ENCODE measurements around the gene PLA2G4D.

DNA sequence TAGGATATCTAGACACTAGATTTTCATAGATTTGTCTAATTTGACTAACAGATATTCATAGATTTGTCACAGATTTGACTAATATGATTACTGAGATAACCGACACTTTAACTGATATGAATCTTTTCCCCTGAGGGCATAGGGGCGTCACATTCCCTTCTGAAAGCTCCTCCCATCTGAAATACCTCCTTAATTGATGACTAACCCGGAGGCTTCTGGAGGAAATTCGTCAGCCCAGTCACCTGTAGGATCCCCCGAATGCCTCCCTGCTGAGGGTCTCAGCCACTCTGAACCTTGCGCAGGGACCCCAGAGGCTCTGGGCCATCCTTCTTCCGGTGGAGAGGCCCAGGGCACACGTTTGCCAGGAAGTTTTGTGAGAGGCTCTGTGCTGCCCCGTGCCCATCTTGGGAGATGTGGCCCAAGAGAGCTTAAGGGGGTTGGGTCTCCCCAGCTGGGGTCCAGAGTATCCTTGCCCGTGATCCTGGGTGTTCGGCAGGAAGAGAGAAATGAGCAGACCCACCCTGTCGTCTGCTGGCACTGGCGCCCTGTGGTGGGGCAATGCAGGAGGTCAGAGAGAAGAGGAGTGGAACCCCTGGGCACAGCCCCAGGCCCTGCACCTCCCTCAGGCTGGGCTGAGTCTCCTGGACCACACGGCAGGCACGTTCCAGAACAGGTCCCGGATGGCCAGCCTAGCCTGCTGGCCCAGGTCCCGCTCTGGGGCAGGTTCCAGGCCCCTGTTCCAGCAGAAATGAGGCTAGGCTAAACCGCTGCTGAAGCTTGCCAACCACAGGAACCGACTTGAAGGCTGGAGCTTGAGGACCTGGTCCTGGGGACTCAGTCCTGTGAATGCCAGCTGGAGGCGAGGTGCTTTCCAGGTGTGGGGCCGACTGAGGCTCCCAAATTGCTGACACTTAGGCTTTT is 1.7 kb downstream of the PLA2G4D start:
- TF ChIP-seq, protein P1, sequence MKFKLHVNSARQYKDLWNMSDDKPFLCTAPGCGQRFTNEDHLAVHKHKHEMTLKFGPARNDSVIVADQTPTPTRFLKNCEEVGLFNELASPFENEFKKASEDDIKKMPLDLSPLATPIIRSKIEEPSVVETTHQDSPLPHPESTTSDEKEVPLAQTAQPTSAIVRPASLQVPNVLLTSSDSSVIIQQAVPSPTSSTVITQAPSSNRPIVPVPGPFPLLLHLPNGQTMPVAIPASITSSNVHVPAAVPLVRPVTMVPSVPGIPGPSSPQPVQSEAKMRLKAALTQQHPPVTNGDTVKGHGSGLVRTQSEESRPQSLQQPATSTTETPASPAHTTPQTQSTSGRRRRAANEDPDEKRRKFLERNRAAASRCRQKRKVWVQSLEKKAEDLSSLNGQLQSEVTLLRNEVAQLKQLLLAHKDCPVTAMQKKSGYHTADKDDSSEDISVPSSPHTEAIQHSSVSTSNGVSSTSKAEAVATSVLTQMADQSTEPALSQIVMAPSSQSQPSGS (IDR thresholded peaks at IDR 0.05; ENCODE audit: low read length): no peak
- no peak for TF ChIP-seq CBFB (IDR thresholded peaks at IDR 0.05; ENCODE audit: low read depth)
- TF ChIP-seq DPF2 (IDR thresholded peaks at IDR 0.05): no peak
- TF ChIP-seq, protein P2, sequence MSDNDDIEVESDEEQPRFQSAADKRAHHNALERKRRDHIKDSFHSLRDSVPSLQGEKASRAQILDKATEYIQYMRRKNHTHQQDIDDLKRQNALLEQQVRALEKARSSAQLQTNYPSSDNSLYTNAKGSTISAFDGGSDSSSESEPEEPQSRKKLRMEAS (IDR thresholded peaks at IDR 0.05; ENCODE audit: low read depth, low read length): no peak
- TF ChIP-seq, protein P3, sequence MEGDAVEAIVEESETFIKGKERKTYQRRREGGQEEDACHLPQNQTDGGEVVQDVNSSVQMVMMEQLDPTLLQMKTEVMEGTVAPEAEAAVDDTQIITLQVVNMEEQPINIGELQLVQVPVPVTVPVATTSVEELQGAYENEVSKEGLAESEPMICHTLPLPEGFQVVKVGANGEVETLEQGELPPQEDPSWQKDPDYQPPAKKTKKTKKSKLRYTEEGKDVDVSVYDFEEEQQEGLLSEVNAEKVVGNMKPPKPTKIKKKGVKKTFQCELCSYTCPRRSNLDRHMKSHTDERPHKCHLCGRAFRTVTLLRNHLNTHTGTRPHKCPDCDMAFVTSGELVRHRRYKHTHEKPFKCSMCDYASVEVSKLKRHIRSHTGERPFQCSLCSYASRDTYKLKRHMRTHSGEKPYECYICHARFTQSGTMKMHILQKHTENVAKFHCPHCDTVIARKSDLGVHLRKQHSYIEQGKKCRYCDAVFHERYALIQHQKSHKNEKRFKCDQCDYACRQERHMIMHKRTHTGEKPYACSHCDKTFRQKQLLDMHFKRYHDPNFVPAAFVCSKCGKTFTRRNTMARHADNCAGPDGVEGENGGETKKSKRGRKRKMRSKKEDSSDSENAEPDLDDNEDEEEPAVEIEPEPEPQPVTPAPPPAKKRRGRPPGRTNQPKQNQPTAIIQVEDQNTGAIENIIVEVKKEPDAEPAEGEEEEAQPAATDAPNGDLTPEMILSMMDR (IDR thresholded peaks at IDR 0.05 in 2 of 3, conservative IDR thresholded peaks at IDR 0.05 in 1 of 3; ENCODE audit: control insufficient read depth in 2 of 3, extremely low read depth in 1 of 3, insufficient read depth in 1 of 3, low read depth in 3 of 3, low read length in 3 of 3): no peak
- TF ChIP-seq, protein P4, sequence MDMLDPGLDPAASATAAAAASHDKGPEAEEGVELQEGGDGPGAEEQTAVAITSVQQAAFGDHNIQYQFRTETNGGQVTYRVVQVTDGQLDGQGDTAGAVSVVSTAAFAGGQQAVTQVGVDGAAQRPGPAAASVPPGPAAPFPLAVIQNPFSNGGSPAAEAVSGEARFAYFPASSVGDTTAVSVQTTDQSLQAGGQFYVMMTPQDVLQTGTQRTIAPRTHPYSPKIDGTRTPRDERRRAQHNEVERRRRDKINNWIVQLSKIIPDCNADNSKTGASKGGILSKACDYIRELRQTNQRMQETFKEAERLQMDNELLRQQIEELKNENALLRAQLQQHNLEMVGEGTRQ (IDR thresholded peaks at IDR 0.05; ENCODE audit: borderline replicate concordance, low read depth, low read length): no peak

Data from GM12878 (cell line).